SW 1271 (cell line): Measurements from ENCODE around the gene HSPA2.

Source experiments
- DNase-seq, 2 experiments: peaks; one replicate each; lab custom pipeline; 2025; lab: John Stamatoyannopoulos, UW

The HSPA2 gene

GRCh38 chr14:64540208-64541202 lies at the start of gene HSPA2:
Gene HSPA2, plus strand, starts transcription at chr14:64540741. Its CDS starts 109 bp downstream, at chr14:64540850.
- DNase-seq = peak; percentile 98

DNA sequence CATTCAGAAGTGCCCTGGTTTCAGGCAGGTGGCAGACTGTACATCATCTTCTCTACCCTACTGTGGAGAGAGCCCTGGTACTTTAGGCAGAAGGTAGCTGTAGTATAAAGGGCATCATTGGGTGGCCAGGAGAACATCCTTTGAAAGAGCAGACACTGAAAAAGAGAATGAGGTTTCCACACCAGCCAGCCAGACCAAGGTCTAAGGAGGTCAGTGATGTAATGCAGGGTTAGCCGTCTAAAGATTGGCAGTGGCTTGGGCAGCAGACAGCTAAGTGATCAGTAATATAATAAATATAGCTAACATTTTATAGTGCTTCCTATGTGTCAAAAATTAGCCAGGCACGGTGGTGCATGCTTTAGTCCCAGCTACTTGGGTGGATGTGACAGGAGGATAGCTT lies 48.9 kb upstream of the HSPA2 start:
- DNase-seq = no peak

DNA sequence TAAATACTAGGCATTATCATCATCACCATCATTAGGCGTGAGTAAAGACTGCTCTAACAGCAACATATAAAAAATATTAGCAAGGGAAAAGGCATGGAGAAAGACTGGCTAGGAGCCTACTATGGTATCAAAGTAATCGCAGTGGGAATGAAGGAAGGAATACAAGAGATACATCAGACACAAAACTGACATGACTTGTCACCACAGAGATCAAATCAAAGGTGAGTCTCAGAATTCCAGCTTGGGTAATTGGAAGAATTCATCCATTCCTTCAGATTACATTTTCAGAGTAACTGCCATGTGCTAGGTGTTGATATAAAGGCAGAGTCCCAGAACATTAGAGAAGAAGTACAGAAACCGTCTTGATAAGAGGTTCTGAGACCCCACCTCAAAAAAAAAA lies 47.1 kb upstream of the HSPA2 start:
- no peak for DNase-seq

- DNase-seq = no peak
Observed at GRCh38 chr14:64495252-64495651, 45.3 kb upstream of the HSPA2 start.

GRCh38 chr14:64496764-64497163 lies 43.8 kb upstream of the HSPA2 start:
- no peak for DNase-seq

DNA sequence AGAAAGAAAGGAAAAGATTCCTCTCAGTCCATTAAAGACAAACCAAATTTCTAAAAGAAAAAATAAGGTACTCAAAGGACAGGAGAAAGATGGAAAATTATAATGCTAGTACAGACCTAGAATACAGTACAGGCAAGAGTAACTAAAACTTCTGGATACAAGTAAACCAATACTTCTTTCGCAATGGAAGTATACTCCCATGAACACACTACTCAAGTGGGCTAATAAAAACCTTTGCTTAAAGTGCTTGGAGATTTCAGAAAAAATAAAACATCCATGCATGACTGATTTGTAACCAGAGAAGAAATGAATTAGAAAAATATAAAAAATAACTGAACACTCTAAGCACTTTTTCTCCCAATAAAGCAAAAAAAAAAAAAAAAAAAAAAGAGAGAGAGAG lies 40.5 kb upstream of the HSPA2 start:
- no peak for DNase-seq

- DNase-seq = peak; percentile 3 to 27
Observed at GRCh38 chr14:64501411-64502171, 39.0 kb upstream of the HSPA2 start.

- no peak for DNase-seq
Observed at GRCh38 chr14:64502456-64502855, 38.1 kb upstream of the HSPA2 start.

GRCh38 chr14:64502887-64503433 lies 37.6 kb upstream of the HSPA2 start:
- peak in 1 of 2 experiments; percentile 28 for DNase-seq

GRCh38 chr14:64503434-64504309 lies 36.9 kb upstream of the HSPA2 start, which contains the start of gene ZBTB25:
Gene ZBTB25, minus strand, starts transcription at chr14:64503838. Its CDS starts 13,305 bp downstream, at chr14:64490533.
- peak; percentile 85 to 86 for DNase-seq

- DNase-seq = peak; percentile 63 to 85
Observed at GRCh38 chr14:64504310-64504896, 36.1 kb upstream of the HSPA2 start, which contains the start of gene ZBTB1. Gene ZBTB1, plus strand, starts transcription at chr14:64504770. Its CDS starts 16,735 bp downstream, at chr14:64521505.

DNA sequence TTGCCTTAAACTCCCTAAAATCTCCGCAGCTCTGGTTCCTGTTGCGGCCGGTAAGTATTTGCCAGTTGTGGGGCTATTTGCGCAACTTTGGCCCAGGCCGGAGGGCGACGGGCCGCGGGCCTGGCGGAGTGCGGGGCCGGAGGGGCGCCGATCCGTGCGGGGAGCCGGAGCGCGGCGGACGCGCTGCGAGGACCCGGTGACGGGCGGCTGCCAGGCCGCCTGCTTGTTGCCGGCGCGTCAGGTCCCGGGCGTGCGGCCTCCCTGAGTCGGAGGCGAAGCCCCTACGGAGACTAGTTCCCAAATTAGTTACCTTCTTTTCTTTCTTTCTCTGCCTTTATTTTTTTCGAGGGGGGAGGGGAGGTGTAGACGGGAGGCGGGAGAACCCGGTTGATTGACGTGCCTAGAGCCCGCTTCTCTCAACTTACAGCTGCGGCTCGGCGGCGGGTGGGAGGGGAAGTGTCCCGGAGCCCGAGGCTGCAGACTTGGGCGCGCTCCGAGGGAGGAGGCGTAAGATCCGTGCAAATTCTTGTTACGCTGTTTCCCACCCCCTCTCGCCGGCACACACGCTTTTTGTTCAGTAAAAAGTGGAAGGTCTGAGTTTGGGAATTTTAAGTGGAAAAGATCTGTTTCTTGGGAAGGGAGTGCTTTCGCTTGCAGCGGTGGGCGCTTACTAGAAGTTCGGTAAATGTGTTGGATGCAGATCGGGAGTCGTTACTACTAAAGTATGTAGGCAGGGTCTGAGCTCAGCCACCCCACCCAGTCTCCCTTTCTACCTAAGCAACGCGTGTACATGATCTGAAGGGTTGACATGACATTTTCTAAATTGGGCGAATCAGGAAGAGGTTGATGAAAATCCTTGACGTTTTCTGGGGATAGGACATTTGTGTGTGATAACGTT lies 35.4 kb upstream of the HSPA2 start:
- DNase-seq = peak; percentile 70 to 81

DNA sequence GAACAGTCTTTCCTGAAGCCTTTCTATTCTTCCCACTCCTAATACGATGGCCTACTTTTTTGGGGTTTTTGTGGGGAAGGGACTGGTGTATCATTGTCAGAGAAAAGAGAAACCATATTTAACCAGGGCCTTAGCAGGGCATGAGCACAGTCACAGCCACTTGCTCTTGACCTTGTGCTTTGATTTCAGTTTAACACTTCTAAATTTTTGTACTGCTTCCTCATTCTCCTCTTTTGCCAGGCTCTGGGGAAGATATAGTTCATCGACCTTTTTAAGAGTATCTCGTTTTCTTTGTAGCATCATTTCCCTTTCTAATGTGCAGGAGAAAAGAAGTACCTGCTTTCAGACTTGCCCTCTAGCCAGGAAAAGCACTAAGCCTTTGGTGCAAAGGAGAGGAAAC lies 33.8 kb upstream of the HSPA2 start:
- no peak for DNase-seq

GRCh38 chr14:64507376-64508156 lies 33.0 kb upstream of the HSPA2 start:
- no peak for DNase-seq

DNA sequence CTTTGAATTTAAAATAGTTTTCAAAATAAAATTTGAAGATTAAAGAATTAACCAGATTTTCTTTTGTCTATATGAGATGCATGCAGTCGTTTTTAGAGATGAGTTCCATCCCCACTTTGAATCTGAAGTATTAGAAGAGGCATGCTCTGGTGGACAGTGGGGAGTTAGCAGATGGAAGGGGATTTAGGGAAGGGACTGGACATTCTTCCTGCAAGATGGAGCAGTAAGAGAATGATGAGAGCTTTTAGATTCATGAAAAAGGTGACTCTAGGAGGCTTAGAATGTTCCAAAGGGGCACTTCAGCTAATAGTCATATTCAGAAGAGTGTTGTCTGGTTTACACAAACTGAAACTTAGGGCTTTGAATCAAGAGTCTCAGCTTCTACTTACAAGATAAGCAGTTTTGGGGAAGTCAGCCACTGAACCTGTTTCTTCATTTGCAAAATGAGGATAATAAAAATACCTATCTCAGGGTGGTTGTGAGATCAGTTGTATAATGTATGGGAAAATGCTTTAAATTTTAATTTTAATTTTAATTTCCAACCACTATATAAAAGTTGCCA lies 32.2 kb upstream of the HSPA2 start:
- no peak for DNase-seq

DNA sequence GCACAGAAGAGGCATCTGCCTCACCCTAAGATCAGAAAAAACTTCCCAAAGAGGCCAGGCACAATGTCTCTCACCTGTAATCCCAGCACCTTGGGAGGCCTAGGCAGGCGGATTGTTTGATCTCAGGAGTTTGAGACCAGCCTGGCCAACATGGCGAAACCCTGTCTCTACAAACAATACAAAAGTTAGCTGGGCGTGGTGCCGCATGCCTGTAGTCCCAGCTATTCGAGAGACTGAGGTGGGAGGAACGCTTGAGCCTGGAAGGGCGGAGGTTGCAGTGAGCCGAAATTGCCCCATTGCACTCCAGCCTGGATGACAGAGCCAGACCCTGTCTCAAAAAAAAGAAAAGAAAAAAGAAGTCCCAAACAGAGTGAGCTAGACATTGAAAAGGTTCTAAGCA lies 31.5 kb upstream of the HSPA2 start:
- no peak for DNase-seq

DNA sequence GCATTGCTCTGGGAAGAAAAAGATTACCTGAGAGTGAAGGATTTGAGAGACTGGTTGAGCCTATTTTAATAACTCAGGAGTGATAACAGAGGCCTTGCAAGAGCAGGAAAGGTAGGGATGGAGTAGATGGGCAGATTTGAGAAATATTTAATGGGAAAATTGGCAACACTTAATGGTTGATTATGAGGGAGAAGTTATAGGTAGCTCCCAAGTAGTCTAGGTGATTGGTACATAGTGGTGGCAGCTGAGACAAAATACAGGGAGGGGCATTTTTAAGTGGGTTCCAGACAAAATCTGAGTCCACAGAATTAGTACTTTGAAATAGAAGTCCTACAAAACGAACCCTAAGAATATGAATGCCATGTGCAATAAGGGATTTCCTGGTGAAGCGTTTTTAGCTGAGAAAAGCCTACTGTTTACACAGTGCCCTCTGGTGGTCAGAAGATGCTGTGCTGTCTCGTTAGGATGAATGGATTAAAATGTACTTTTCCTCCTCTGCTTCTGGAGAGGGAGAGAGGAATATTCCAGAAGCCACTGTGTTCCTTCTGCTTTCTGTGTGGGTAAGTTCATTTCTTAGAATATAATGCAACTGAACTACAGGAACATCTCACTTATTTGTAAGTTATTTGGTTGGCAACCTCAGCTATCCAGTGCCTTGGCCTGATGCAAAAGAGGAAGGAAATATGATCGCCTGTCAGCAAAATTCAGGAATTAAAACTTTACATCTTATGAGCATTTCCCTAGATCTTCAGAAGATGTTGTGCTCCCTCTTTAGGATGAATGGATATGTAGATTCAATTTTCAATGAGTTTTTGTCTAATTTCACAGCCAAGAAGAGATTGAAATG lies 29.5 kb upstream of the HSPA2 start:
- peak; percentile 17 to 77 for DNase-seq

DNA sequence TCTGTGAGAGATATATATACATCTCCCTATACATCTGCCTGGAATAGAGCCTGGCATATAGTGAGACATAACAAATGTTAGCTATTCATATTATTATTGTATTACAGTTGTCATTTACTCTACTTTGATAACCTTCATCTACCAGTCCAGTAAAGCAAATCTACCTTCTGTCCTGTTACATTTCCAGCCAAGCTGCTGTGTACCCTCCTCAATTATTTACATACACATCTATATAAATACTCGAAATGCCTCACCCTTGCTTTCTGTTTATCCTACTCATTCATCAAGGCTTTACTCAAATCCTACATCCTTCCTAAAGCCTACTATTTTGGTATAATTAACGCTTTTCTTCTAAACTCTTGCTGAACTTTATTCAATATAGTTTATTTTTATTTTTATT lies 27.3 kb upstream of the HSPA2 start:
- no peak for DNase-seq
